Right lung (tissue), 5 donors: Measurements from ENCODE around the gene PSMA2. TPM values are rescaled to one million over a fixed set of nuclear protein-coding genes. Genes with fewer than 3 reads are reported as not detected.

Experiments used
- DNase-seq, 2 donors: peaks; one replicate each; pipeline ENCODE4 v3.0.0-alpha.2; 2013
- polyA plus RNA-seq, 5 donors: library from polyadenylated mRNA; unstranded; fragments of 120-200 nt; gene quantifications; one replicate each; pipeline versions ENCODE4 v1.2.1 to v1.2.3, GENCODE V29; 2013; ENCODE audit warnings: inconsistent platforms in 1 of 5, low replicate concordance in 1 of 5; ENCODE audit not compliant: insufficient read length in 5 of 5, insufficient read depth in 1 of 5

Gene PSMA2
- polyA plus RNA-seq, 5 donors: 126 to 189 (median 150) TPM

- DNase-seq: no peak
These were observed 14.1 kb upstream of the PSMA2 start for GRCh38 chr7:42945821-42946626.

GRCh38 chr7:42940985-42941847 lies 9.2 kb upstream of the PSMA2 start:
- peak; percentile 56 to 65 for DNase-seq

GRCh38 chr7:42939457-42940240 lies 7.7 kb upstream of the PSMA2 start:
- no peak for DNase-seq

GRCh38 chr7:42935861-42936260 lies 3.9 kb upstream of the PSMA2 start:
- no peak for DNase-seq

- no peak for DNase-seq
These were observed 2.3 kb upstream of the PSMA2 start for GRCh38 chr7:42934291-42934690.

GRCh38 chr7:42932811-42933591 lies 1.0 kb upstream of the PSMA2 start:
- peak in 1 of 2 donors; percentile 43 for DNase-seq

GRCh38 chr7:42931447-42931833 lies 534 bp downstream of the PSMA2 start:
- no peak for DNase-seq

- no peak for DNase-seq
These were observed 1.1 kb downstream of the PSMA2 start for GRCh38 chr7:42930889-42931288.

GRCh38 chr7:42929449-42929848 lies 2.5 kb downstream of the PSMA2 start:
- DNase-seq: no peak

GRCh38 chr7:42928754-42929153 lies 3.2 kb downstream of the PSMA2 start:
- no peak for DNase-seq

- DNase-seq: no peak
These were observed 5.8 kb downstream of the PSMA2 start for GRCh38 chr7:42926204-42926603.

GRCh38 chr7:42925630-42926029 lies 6.3 kb downstream of the PSMA2 start:
- DNase-seq: no peak

GRCh38 chr7:42924223-42924838 lies 7.6 kb downstream of the PSMA2 start:
- no peak for DNase-seq

- no peak for DNase-seq
These were observed 9.8 kb downstream of the PSMA2 start for GRCh38 chr7:42922017-42922753.

- DNase-seq: no peak
These were observed 16.6 kb downstream of the PSMA2 start for GRCh38 chr7:42915356-42915755.

- DNase-seq: no peak
These were observed 17.4 kb downstream of the PSMA2 start for GRCh38 chr7:42914421-42915045.

- no peak for DNase-seq
These were observed 18.0 kb downstream of the PSMA2 start for GRCh38 chr7:42914009-42914408.

GRCh38 chr7:42913591-42913990 lies 18.4 kb downstream of the PSMA2 start:
- no peak for DNase-seq
